A673 (cell line): ENCODE measurements around the gene RPL4. TPM values are rescaled to one million over a fixed set of nuclear protein-coding genes. Genes with fewer than 3 reads are reported as not detected.

ENCODE experiments used
- BruUV-seq: library from RNA; stranded (reverse); fragments of 400-500 nt; replicated peaks from 2 replicates; lab custom pipeline; 2021; lab: Mats Ljungman, UMichigan
- CTCF ChIA-PET: fragments of 300-600 bp; sonication (Branson Sonifier 250); formaldehyde crosslinking; loops from one replicate; lab custom pipeline; 2022; ENCODE audit warnings: antibody characterized with exemption; lab: Charles Lee
- POLR2A ChIA-PET: fragments of 300-600 bp; sonication (Branson Sonifier 250); formaldehyde crosslinking; loops from one replicate; lab custom pipeline; 2022; ENCODE audit warnings: antibody characterized with exemption; ENCODE audit not compliant: low non-redundant PET; lab: Charles Lee
- DNase-seq: peaks from one replicate; pipeline ENCODE4 v3.0.0-alpha.2; 2015; ENCODE audit warnings: low spot score
- H3K27ac ChIP-seq: fragments of 200-600 bp; sonication (generic); 2 replicates; pipeline ENCODE4 v1.5.1; 2016; ENCODE audit warnings: mixed run types, low read depth, mild to moderate bottlenecking, mixed read lengths, antibody characterized with exemption, low read length; ENCODE audit not compliant: poor library complexity, severe bottlenecking
- H3K27me3 ChIP-seq: fragments of 200-600 bp; sonication (generic); replicated peaks from 2 replicates; pipeline ENCODE4 v1.6.1; 2017; ENCODE audit warnings: mixed run types, low read depth, mild to moderate bottlenecking, mixed read lengths, antibody characterized with exemption, low read length; ENCODE audit not compliant: insufficient read depth, poor library complexity
- H3K36me3 ChIP-seq: fragments of 200-600 bp; sonication (generic); 2 replicates; pipeline ENCODE4 v1.6.1; 2016; ENCODE audit warnings: mixed run types, mild to moderate bottlenecking, mixed read lengths, antibody characterized with exemption, low read length; ENCODE audit not compliant: insufficient read depth, poor library complexity, severe bottlenecking
- H3K4me1 ChIP-seq: fragments of 200-600 bp; sonication (generic); 2 replicates; pipeline ENCODE4 v1.6.1; 2017; ENCODE audit warnings: mixed run types, mild to moderate bottlenecking, mixed read lengths, antibody characterized with exemption, low read length; ENCODE audit not compliant: insufficient read depth, poor library complexity, severe bottlenecking
- H3K4me3 ChIP-seq: fragments of 200-600 bp; sonication (generic); 2 replicates; pipeline ENCODE4 v1.5.1; 2016; ENCODE audit warnings: low read depth, mixed run types, mild to moderate bottlenecking, mixed read lengths, low read length; ENCODE audit not compliant: poor library complexity, severe bottlenecking
- H3K9me3 ChIP-seq: fragments of 200-600 bp; sonication (generic); 2 replicates; pipeline ENCODE4 v1.6.1; 2016; ENCODE audit warnings: mixed run types, low read depth, mild to moderate bottlenecking, mixed read lengths, antibody characterized with exemption, low read length; ENCODE audit not compliant: poor library complexity, severe bottlenecking
- CTCF ChIP-seq: fragments of 300-800, 200-600 bp; sonication (generic); conservative IDR thresholded peaks from 2 replicates; pipeline ENCODE4 v1.5.1; 2017; ENCODE audit warnings: low read depth, mild to moderate bottlenecking, antibody characterized with exemption, low read length, moderate library complexity, mixed read lengths
- EZH2 ChIP-seq: fragments of 200-600 bp; sonication (generic); IDR thresholded peaks from 2 replicates; pipeline ENCODE4 v1.6.1; 2017; ENCODE audit warnings: borderline replicate concordance, low read depth, mild to moderate bottlenecking, mixed read lengths, antibody characterized with exemption, low read length; ENCODE audit not compliant: poor library complexity, severe bottlenecking
- intact Hi-C: fragments of 100-400 bp; cut with micrococcal nuclease; formaldehyde crosslinking; loops from one replicate; pipeline ENCODE4 v1.10.0; 2022; ENCODE audit not compliant: unreplicated experiment
- total RNA-seq: library from RNA; stranded (reverse); gene quantifications from 2 replicates; pipeline ENCODE4 v1.2.3, GENCODE V29; 2021

Gene RPL4
- total RNA-seq, 1 experiment from 2014 or later, result 2,830 TPM

GRCh38 chr15:66486887-66487286 lies 17.8 kb downstream of the RPL4 start:
- H3K27me3 ChIP-seq, result no peaks in the 10 kb centered on the region
- H3K27ac ChIP-seq, result no peak overlapping the region
- TF ChIP-seq EZH2 (no peak), CTCF (no peak)
- POLR2A ChIA-PET, result no interaction called here
- H3K9me3 ChIP-seq, result no peaks in the 10 kb centered on the region
- intact Hi-C loops, result no loop called here
- H3K4me3 ChIP-seq, result no peak overlapping the region
- BruUV-seq, result no TSS peak
- CTCF ChIA-PET, result no interaction called here
- no peak for DNase-seq
- H3K36me3 ChIP-seq, result peaks cover 32% of the 10 kb centered on the region
- H3K4me1 ChIP-seq, result no peaks in the 10 kb centered on the region

- TF ChIP-seq CTCF (no peak), EZH2 (no peak)
- Histone ChIP-seq H3K9me3 (no peaks in the 10 kb centered on the region), H3K4me1 (no peaks in the 10 kb centered on the region), H3K36me3 (peaks cover 19% of the 10 kb centered on the region), H3K27ac (no peak overlapping the region), H3K27me3 (no peaks in the 10 kb centered on the region), H3K4me3 (no peak overlapping the region)
- no peak for DNase-seq
- ChIA-PET POLR2A (no interaction called here), CTCF (no interaction called here)
- intact Hi-C loops, result no loop called here
- no TSS peak for BruUV-seq
These were observed 20.0 kb downstream of the RPL4 start for GRCh38 chr15:66484539-66485112.

GRCh38 chr15:66483131-66483566 lies 21.5 kb downstream of the RPL4 start:
- Histone ChIP-seq H3K4me3 (no peak overlapping the region), H3K27me3 (no peaks in the 10 kb centered on the region), H3K27ac (no peak overlapping the region), H3K36me3 (peaks cover 13% of the 10 kb centered on the region), H3K9me3 (no peaks in the 10 kb centered on the region), H3K4me1 (no peaks in the 10 kb centered on the region)
- ChIA-PET POLR2A (no interaction called here), CTCF (no interaction called here)
- no TSS peak for BruUV-seq
- intact Hi-C loops, result no loop called here
- TF ChIP-seq CTCF, result no peak
- no peak for TF ChIP-seq EZH2
- DNase-seq, result no peak
